MCF 10A (cell line): Measurements from ENCODE around the gene FAF1. TPM values are rescaled to one million over a fixed set of nuclear protein-coding genes. Genes with fewer than 3 reads are reported as not detected.

ENCODE experiments used
- BruUV-seq: library from RNA; stranded (reverse); fragments of 400-500 nt; replicated peaks from 2 replicates; lab custom pipeline; 2021; lab: Mats Ljungman, UMichigan
- CTCF ChIA-PET: fragments of 300-600 bp; sonication (Branson Sonifier 250); formaldehyde crosslinking; extraction: SDS; loops from one replicate; lab custom pipeline; 2021; ENCODE audit warnings: antibody characterized with exemption, inconsistent platforms; lab: Yijun Ruan, JAX
- POLR2A ChIA-PET: fragments of 300-600, 350-650 bp; sonication (Branson Sonifier 250); formaldehyde crosslinking; extraction: SDS; loops from one replicate; lab custom pipeline; 2020; ENCODE audit warnings: antibody characterized with exemption, inconsistent platforms; lab: Yijun Ruan, JAX
- DNase-seq: peaks from one replicate; pipeline ENCODE4 v3.0.0-alpha.2; 2018; ENCODE audit not compliant: unreplicated experiment
- H3K27ac Mint-ChIP-seq: one replicate; pipeline ENCODE4 v1.8.0; 2022; ENCODE audit warnings: mild to moderate bottlenecking, low read depth, mixed read lengths; ENCODE audit not compliant: unreplicated experiment
- H3K27me3 Mint-ChIP-seq: one replicate; pipeline ENCODE4 v1.8.0; 2022; ENCODE audit warnings: mixed read lengths; ENCODE audit not compliant: insufficient read depth, unreplicated experiment
- H3K36me3 Mint-ChIP-seq: one replicate; pipeline ENCODE4 v1.8.0; 2022; ENCODE audit warnings: mild to moderate bottlenecking, moderate library complexity, mixed read lengths; ENCODE audit not compliant: insufficient read depth, unreplicated experiment
- H3K4me1 Mint-ChIP-seq: one replicate; pipeline ENCODE4 v1.8.0; 2022; ENCODE audit warnings: mixed read lengths; ENCODE audit not compliant: insufficient read depth, unreplicated experiment
- H3K4me3 Mint-ChIP-seq: one replicate; pipeline ENCODE4 v1.8.0; 2022; ENCODE audit warnings: mild to moderate bottlenecking, moderate library complexity, mixed read lengths; ENCODE audit not compliant: unreplicated experiment
- H3K9me3 Mint-ChIP-seq: one replicate; pipeline ENCODE4 v1.8.0; 2022; ENCODE audit warnings: mixed read lengths; ENCODE audit not compliant: unreplicated experiment
- intact Hi-C: fragments of 100-400 bp; cut with micrococcal nuclease; formaldehyde crosslinking; loops from 2 replicates; pipeline ENCODE4 v1.14.1; 2022
- total RNA-seq: library from RNA; stranded (reverse); gene quantifications from 2 replicates; pipeline ENCODE4 v1.2.3, GENCODE V29; 2022
- TF ChIP-seq, protein P1 (sequence below): fragments of 200-600 bp; IDR thresholded peaks from one replicate; pipeline ENCODE4 v1.8.0; 2022; ENCODE audit warnings: antibody characterized with exemption, mild to moderate bottlenecking; ENCODE audit not compliant: unreplicated experiment

The FAF1 gene
- total RNA-seq, 1 experiment from 2014 or later, result 93.2 TPM

GRCh38 chr1:50902419-50902818 is 57.6 kb downstream of the FAF1 start:
- peaks cover 3% of the 10 kb centered on the region for H3K9me3 Mint-ChIP-seq
- H3K36me3 Mint-ChIP-seq, result no peaks in the 10 kb centered on the region
- DNase-seq, result no peak
- H3K27me3 Mint-ChIP-seq, result no peaks in the 10 kb centered on the region
- no peak overlapping the region for H3K4me3 Mint-ChIP-seq
- no TSS peak for BruUV-seq
- ChIA-PET CTCF (interaction anchor here (1.2 to 1.6 kb wide), 2 partner anchors 28 to 289 kb away, joined by 3 to 8 read pairs; no protein-coding TSS in a partner anchor), POLR2A (no interaction called here)
- intact Hi-C loops, result no loop called here
- TF ChIP-seq, protein P1, sequence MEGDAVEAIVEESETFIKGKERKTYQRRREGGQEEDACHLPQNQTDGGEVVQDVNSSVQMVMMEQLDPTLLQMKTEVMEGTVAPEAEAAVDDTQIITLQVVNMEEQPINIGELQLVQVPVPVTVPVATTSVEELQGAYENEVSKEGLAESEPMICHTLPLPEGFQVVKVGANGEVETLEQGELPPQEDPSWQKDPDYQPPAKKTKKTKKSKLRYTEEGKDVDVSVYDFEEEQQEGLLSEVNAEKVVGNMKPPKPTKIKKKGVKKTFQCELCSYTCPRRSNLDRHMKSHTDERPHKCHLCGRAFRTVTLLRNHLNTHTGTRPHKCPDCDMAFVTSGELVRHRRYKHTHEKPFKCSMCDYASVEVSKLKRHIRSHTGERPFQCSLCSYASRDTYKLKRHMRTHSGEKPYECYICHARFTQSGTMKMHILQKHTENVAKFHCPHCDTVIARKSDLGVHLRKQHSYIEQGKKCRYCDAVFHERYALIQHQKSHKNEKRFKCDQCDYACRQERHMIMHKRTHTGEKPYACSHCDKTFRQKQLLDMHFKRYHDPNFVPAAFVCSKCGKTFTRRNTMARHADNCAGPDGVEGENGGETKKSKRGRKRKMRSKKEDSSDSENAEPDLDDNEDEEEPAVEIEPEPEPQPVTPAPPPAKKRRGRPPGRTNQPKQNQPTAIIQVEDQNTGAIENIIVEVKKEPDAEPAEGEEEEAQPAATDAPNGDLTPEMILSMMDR, result no peak
- peaks cover 5% of the 10 kb centered on the region for H3K4me1 Mint-ChIP-seq
- H3K27ac Mint-ChIP-seq, result no peak overlapping the region

GRCh38 chr1:50901872-50902271 is 58.2 kb downstream of the FAF1 start:
- POLR2A ChIA-PET, result interaction anchor here (0.6 kb wide), 1 partner anchor 68 kb away, joined by 3 read pairs; the partner anchor contains the start of gene CDKN2C
- CTCF ChIA-PET, result interaction anchor here (0.7 to 1.6 kb wide), 4 partner anchors 12 to 290 kb away, joined by 3 to 8 read pairs (median 3); no protein-coding TSS in a partner anchor

GRCh38 chr1:50898773-50899172 is 61.3 kb downstream of the FAF1 start:
- Mint-ChIP-seq H3K4me3 (no peak overlapping the region), H3K27ac (no peak overlapping the region), H3K4me1 (peaks cover 5% of the 10 kb centered on the region), H3K27me3 (no peaks in the 10 kb centered on the region), H3K9me3 (no peaks in the 10 kb centered on the region), H3K36me3 (no peaks in the 10 kb centered on the region)
- POLR2A ChIA-PET, result no interaction called here
- no peak for DNase-seq
- intact Hi-C loops, result no loop called here
- no TSS peak for BruUV-seq
- TF ChIP-seq, protein P1, result no peak
- CTCF ChIA-PET, result interaction anchor here (0.5 to 2.6 kb wide), 2 partner anchors 26 to 210 kb away, joined by 4 to 11 read pairs; no protein-coding TSS in a partner anchor

More at GRCh38 chr1:50901872-50902271, 58.2 kb downstream of the FAF1 start:
- Mint-ChIP-seq H3K36me3 (no peaks in the 10 kb centered on the region), H3K27ac (no peak overlapping the region), H3K9me3 (no peaks in the 10 kb centered on the region), H3K27me3 (no peaks in the 10 kb centered on the region), H3K4me1 (peaks cover 5% of the 10 kb centered on the region), H3K4me3 (no peak overlapping the region)
- no TSS peak for BruUV-seq
- TF ChIP-seq, protein P1, result no peak
- no peak for DNase-seq
- intact Hi-C loops, result no loop called here

- CTCF ChIA-PET, result no interaction called here
Observed at GRCh38 chr1:50894340-50894739, 65.7 kb downstream of the FAF1 start.

More at GRCh38 chr1:50894340-50894739, 65.7 kb downstream of the FAF1 start:
- POLR2A ChIA-PET, result no interaction called here
- Mint-ChIP-seq H3K36me3 (peaks cover 10% of the 10 kb centered on the region), H3K4me1 (peaks cover 5% of the 10 kb centered on the region), H3K27ac (no peak overlapping the region), H3K27me3 (no peaks in the 10 kb centered on the region), H3K9me3 (peaks cover 18% of the 10 kb centered on the region), H3K4me3 (no peak overlapping the region)
- BruUV-seq, result no TSS peak
- intact Hi-C loops, result no loop called here
- TF ChIP-seq, protein P1, result no peak
- no peak for DNase-seq
